GM19372 (cell line): ENCODE data around the gene TESK2.
A peak's percentile ranks its signal among the peaks of the same experiment; 100 is the strongest.
"Not testable (repeated sequence)": the region's sequence is repeated elsewhere in the genome, so short reads cannot be mapped to it uniquely, and the experiment has no call there.

Experiments
- ATAC-seq: cut with Tn5 transposase; IDR thresholded peaks from one replicate; pipeline ENCODE4 v1.9.1; 2021; ENCODE audit warnings: mild to moderate bottlenecking, low read depth, moderate library complexity; ENCODE audit not compliant: unreplicated experiment

The TESK2 gene, protein sequence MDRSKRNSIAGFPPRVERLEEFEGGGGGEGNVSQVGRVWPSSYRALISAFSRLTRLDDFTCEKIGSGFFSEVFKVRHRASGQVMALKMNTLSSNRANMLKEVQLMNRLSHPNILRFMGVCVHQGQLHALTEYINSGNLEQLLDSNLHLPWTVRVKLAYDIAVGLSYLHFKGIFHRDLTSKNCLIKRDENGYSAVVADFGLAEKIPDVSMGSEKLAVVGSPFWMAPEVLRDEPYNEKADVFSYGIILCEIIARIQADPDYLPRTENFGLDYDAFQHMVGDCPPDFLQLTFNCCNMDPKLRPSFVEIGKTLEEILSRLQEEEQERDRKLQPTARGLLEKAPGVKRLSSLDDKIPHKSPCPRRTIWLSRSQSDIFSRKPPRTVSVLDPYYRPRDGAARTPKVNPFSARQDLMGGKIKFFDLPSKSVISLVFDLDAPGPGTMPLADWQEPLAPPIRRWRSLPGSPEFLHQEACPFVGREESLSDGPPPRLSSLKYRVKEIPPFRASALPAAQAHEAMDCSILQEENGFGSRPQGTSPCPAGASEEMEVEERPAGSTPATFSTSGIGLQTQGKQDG

DNA sequence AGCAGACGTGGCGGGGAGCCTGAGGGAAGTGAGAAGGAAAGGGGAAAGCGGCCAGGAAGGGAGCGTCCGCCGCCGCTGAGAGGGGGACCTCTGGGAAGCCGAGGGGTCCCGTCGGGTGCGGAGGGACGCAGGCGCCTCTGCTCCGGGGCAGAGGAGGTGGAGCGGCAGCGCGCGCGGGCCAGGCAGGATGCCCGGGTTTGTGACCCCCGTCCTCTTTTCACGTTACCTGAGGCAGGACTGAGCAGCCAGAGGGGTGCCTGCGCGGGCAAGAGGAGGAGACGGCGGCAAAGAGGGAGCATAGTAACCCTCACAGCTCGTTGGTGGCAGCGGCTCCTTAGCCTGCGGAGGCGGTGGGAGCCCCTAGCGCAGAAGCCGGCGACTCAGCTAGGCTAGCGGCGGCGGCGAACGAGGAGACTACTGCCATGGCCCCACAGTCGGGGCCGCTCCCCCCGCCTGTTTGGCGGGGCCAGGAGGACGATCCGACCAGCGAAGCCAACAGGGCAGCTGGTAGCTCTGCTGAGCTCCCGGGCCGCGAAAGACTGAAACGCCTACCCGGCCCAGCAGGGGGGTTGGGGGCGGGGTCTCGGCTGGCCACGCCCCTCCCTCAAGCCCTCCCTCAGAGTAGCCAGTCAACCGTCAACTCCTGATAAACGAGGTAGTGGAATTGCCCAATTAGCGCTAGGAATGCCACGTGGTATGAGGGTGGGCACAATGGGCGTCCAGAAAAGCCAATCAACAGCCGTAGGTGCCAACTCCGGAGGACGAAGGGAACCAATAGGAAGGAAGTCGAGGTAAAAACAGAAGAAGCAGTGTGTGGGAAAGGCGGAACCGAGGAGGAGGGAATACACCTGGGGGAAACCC is at the start of gene TESK2:
TESK2 (minus strand) TSS at position 538 of the 861 bp plus-strand sequence. CDS start 33,378 bp downstream, outside the sequence.
- ATAC-seq, result peak; percentile 85

- ATAC-seq, result no peak
Measured at GRCh38 chr1:45536886-45537285, 45.9 kb upstream of the TESK2 start.

DNA sequence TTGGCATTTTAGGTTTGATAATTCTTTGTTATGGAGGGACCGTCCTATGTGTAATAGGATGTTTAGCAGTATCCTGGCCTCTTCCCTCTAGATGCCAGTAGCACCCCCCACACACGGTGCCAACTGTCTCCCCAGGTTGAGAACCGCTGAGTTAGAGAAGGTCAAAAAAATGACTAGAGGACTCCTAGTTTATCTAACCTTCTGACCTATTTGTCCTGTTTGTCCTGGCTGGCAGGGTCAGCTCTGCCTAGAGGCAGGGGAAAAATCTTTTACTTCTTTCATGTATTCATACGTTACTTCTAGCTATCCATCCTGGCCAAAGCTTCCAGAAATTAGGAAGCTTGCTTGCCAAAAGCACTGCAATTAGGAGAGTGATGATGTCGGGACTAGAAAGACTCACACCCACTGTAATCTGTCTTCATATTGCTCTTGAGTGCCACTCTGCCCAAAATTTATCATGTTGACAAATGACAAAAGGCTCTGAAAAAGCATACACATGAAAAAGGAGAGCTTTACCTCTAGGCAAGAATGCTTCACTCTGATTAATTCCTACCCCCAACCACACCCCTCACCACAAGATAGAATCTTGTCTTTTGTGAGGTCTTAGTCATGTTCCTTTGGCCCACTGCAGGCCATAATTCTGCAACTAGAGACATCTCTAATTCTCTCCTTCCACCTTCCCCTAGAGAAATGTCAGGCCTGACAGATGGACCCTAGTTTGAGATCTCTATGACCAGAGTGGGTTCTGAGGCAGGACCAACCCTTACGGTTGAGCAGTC is 45.2 kb upstream of the TESK2 start:
- no peak for ATAC-seq

- ATAC-seq, result no peak
Measured at GRCh38 chr1:45531873-45532272, 40.9 kb upstream of the TESK2 start.

GRCh38 chr1:45530632-45531135 is 39.7 kb upstream of the TESK2 start:
- no peak for ATAC-seq

- ATAC-seq, result no peak
Measured at GRCh38 chr1:45526135-45526644, 35.2 kb upstream of the TESK2 start.

DNA sequence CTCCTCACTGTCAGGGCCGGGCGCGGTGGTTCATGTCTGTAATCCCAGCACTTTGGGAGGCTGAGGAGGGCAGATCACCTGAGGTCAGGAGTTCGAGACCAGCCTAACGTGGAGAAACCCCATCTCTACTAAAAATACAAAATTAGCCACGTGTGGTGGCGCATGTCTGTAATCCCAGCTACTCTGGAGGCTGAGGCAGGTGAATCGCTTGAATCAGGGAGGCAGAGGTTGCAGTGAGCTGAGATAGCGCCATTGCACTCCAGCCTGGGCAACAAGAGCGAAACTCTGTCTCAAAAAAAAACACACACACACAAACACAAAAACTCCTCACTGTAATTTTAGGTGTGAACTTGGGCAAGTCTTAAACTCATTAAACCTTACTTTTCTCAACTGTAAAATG is 33.0 kb upstream of the TESK2 start:
- not testable (repeated sequence) for ATAC-seq

DNA sequence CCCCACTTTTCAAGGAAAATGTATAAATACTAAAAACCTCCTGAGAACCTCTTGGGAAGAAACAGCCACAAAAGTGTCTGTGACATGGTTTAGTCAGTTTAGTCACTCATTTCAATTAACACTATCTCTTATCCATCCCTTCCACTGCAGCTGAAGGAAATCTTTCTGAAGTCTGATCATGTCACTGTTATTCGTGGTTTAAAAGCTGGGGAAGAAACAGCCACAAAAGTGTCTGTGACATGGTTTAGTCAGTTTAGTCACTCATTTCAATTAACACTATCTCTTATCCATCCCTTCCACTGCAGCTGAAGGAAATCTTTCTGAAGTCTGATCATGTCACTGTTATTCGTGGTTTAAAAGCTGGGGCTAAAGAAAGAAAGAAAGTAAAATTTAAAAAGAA is 32.6 kb upstream of the TESK2 start:
- not testable (repeated sequence) for ATAC-seq

DNA sequence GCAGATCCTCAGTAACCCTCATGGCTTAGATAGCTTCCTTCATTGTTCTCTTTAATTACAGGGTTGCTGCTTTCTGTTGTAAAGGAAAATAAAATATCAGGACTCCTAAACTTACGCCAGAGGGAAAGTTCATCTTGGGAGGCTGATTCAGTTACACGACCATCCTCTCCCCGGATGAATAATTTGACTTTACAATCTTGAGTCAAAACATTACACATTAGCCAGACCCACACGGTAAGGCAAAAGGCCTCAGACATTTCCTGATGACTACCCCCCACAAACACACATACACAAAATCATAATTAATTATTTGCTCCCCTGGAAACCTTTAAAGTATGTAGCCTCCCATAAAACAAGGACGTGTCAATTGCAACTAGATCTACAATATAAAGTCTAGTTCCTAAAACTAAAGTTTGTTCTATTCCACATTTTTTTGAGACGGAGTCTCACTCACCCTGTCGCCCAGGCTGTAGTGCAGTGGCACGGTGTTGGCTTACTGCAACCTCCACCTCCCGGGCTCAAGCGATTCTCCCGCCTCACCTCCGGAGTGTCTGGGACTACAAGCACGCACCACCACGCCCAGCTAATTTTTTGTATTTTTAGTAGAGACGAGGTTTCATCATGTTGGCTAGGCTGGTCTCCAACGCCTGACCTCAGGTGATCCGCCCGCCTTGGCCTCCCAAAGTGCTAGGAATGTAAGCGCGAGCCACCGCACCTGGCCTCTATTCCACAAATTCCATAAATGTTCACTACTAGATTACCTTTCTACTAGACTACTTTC is 31.6 kb upstream of the TESK2 start:
- no peak for ATAC-seq

DNA sequence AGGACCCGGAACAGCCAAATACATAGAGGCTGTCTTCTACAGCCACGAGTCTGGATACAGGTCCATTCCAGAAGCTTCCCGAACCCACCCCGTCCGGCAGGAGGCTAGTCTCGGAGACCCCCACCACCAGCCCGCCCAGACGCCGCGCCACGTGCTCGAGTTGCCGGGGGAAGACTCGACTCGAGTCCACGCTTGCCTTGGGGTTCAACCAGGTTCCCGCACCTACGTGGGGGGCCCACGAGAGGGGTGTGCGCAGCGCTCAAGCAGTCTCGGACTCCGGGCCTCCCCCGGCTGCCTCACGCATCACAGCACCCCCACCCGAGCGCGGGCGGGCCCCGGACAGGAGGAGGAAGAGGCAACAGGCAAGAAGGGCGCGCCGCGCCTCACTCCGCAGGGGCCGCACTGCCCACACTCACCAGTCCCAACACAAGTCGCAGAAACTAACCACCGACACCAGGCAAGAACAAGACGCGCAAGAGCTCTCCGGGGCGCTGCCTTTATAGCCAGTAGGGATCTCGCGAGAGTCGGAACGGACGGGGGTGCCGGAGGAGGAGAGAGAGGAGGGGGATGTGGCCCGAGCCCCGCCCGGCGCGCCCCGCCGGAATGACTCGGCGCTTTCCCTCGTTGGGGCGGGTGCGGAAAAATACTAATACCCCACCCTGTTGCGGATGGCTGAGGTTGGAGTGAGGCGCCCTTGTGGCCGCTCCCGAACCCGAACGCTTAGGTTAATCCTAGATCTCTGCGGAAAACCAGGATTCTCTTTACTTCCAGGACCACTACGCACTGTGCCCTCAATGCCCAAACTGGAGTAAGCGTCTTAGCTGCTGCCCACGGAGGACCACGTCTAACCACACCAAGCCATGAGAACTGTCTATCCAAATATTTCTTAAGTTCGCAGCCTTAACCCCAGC is 30.7 kb upstream of the TESK2 start, which contains the start of gene PRDX1:
PRDX1 (minus strand) TSS at position 472 of the 911 bp plus-strand sequence. CDS start 2,841 bp downstream, outside the sequence.
- ATAC-seq, result peak; percentile 78

DNA sequence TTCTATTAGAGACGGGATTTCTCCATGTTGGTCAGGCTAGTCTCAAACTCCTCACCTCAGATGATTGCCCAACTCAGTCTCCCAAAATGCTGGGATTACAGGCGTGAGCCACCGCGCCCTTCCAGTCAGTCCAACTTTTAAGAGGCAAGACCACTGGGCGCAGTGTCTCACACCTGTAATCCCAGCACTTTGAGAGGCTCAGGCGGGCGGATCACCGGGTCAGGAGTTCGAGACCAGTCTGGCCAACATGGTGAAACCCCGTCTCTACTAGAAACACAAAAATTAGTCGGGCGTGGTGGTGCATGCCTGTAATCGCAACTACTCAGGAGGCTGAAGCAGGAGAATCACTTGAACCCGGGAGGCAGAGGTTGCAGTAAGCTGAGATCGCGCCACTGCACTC is 28.8 kb upstream of the TESK2 start:
- not testable (repeated sequence) for ATAC-seq

- ATAC-seq, result no peak
Measured at GRCh38 chr1:45518910-45519309, 27.9 kb upstream of the TESK2 start.

DNA sequence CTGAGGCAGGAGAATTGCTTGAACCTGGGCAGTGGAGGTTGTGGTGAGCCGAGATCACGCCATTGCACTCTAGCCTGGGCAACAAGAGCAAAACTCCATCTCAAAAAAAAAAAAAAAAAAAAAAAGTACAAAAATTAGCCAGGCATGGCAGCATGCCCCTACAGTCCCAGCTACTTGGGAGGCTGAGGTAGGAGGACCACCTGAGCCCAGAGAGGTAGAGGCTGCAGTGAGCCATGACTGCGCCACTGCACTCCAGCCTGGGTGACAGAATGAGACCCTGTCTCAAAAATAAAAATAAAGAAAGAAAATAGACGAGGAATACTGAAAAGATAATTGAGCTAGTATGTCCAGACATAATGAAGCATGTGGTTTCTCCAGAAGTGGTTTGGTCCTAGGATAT is 27.4 kb upstream of the TESK2 start:
- not testable (repeated sequence) for ATAC-seq

- ATAC-seq, result no peak
Measured at GRCh38 chr1:45516465-45516864, 25.5 kb upstream of the TESK2 start.

DNA sequence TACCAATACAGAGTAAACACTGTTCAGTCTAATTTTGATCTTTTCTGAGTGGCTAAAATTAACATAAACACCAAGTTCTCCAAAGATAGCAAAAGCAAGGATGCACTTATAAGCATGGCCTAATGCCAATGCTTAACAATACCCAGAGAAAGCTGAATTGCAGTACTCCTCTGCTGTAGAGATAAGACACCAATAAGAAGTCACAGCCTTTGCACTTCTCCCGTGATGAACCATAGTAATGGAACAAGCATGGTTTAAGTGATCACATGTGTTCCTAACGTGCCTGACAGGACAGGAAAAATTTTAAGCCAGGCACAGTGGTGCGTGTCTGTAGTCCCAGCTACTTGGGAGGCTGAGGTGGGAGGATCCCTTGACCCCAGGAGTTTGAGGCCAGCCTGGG is 25.1 kb upstream of the TESK2 start:
- ATAC-seq, result no peak

DNA sequence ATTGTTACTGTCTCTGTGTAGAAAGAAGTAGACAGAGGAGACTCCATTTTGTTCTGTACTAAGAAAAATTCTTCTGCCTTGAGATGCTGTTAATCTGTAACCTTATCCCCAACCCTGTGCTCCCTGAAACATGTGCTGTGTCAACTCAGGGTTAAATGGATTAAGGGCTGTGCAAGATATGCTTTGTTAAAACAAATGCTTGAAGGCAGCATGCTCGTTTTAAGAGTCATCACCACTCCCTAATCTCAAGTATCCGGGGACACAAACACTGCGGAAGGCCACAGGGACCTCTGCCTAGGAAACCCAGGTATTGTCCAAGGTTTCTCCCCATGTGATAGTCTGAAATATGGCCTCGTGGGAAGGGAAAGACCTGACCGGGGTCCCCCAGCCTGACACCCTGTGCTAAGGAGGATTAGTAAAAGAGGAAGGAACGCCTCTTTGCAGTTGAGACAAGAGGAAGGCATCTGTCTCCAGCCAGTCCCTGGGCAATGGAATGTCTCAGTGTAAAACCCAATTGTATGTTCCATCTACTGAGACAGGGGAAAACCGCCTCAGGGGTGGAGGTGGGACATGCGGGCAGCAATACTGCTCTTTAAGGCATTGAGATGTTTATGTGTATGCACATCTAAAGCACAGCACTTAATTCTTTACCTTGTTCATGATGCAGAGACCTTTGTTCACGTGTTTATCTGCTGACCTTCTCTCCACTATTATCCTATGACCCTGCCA is 22.7 kb upstream of the TESK2 start:
- ATAC-seq, result not testable (repeated sequence)

GRCh38 chr1:45512641-45513054 is 21.7 kb upstream of the TESK2 start:
- ATAC-seq, result no peak
